ENCODE measurements around the gene RGS6.

DNA sequence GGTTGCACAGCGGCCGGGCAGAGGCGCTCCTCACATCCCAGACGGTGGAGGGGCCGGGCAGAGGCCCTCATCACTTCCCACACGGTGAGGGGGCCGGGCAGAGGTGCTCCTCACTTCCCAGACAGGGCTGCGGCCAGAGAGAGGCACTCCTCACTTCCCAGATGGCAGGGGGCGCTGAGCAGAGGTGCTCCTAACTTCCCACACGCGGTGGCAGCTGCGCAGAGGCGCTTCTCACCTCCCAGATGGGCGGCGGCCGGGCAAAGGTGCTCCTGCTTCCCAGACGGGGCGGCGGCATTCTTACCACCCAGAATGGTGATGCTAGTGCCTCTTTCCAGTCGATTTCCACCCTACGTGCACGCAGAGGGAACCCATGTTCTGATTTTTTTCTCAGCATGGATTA lies 304.4 kb downstream of the RGS6 start:
- TF ChIP-seq, protein P1, sequence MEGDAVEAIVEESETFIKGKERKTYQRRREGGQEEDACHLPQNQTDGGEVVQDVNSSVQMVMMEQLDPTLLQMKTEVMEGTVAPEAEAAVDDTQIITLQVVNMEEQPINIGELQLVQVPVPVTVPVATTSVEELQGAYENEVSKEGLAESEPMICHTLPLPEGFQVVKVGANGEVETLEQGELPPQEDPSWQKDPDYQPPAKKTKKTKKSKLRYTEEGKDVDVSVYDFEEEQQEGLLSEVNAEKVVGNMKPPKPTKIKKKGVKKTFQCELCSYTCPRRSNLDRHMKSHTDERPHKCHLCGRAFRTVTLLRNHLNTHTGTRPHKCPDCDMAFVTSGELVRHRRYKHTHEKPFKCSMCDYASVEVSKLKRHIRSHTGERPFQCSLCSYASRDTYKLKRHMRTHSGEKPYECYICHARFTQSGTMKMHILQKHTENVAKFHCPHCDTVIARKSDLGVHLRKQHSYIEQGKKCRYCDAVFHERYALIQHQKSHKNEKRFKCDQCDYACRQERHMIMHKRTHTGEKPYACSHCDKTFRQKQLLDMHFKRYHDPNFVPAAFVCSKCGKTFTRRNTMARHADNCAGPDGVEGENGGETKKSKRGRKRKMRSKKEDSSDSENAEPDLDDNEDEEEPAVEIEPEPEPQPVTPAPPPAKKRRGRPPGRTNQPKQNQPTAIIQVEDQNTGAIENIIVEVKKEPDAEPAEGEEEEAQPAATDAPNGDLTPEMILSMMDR (IDR thresholded peaks at IDR 0.05; ENCODE audit: low read depth, low read length, poor library complexity, severe bottlenecking) = no peak
- no peak for TF ChIP-seq EZH2phosphoT487 (IDR thresholded peaks at IDR 0.05; ENCODE audit: borderline replicate concordance, low read length)

Measured in DOHH2 (cell line).